HAP-1 (cell line): ENCODE measurements around the gene NPY4R2.
"Not testable (repeated sequence)": the region's sequence is repeated elsewhere in the genome, so short reads cannot be mapped to it uniquely, and the experiment has no call there.

ENCODE experiments used
- DNase-seq, 2 experiments: peaks; one replicate each; pipeline ENCODE4 v3.0.0-alpha.2; 2016 to 2020; ENCODE audit warnings: low spot score in 2 of 2
- H3K27me3 ChIP-seq: fragments of 250-450 bp; sonication (Bioruptor Pico); 2 replicates; pipeline ENCODE4 v1.5.1; 2020; ENCODE audit warnings: low read depth, mild to moderate bottlenecking, moderate library complexity
- H3K36me3 ChIP-seq: fragments of 250-450 bp; sonication (Bioruptor Pico); replicated peaks from 2 replicates; pipeline ENCODE4 v1.5.1; 2020; ENCODE audit warnings: mild to moderate bottlenecking
- H3K4me1 ChIP-seq: fragments of 250-450 bp; sonication (Bioruptor Pico); 2 replicates; pipeline ENCODE4 v1.5.1; 2020; ENCODE audit warnings: mild to moderate bottlenecking
- H3K4me3 ChIP-seq: fragments of 250-450 bp; sonication (Bioruptor Pico); 2 replicates; pipeline ENCODE4 v1.5.1; 2020; ENCODE audit warnings: mild to moderate bottlenecking, moderate library complexity
- H3K9me3 ChIP-seq: fragments of 250-450 bp; sonication (Bioruptor Pico); 2 replicates; pipeline ENCODE4 v1.5.1; 2020; ENCODE audit warnings: mild to moderate bottlenecking, moderate library complexity
- in situ Hi-C: fragments of 300-500 bp; cut with MboI; formaldehyde crosslinking; loops from 3 replicates; pipeline ENCODE4 v1.14.3; 2020; ENCODE audit warnings: low sequenced_read_pairs, inconsistent platforms, mixed read lengths

NPY4R2 gene

DNA sequence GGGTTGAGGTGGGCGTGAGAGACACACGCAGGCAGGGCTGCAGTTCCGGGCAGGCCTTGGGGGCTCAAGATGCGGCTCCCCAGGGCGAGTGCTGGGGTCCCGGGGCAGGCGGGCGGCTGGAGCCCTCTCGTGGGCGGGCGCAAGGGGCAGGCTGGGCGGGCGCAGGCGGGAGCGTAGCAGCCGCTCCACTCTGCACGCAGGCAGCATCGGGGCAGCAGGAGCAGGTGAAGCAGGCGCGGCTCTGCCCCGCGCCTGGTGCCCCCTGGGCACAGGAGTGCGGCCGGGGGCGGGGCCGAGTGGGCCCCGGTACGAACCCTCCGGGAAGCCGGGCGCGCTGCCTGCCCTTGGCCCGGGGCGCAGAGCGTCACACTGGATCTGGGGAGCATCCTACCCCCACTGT, at the start of gene NPY4R2:
Gene NPY4R2 (plus strand): TSS at position 188 of the 400 bp plus-strand sequence. CDS start 3,326 bp downstream, outside the sequence.
- in situ Hi-C loops, H3K4me1 ChIP-seq, H3K4me3 ChIP-seq, DNase-seq, H3K27me3 ChIP-seq, H3K9me3 ChIP-seq, H3K36me3 ChIP-seq: not testable (repeated sequence)

- H3K9me3 ChIP-seq, H3K36me3 ChIP-seq, in situ Hi-C loops, H3K4me1 ChIP-seq, DNase-seq, H3K4me3 ChIP-seq, H3K27me3 ChIP-seq: not testable (repeated sequence)
These were observed 47.6 kb upstream of the NPY4R2 start for GRCh38 chr10:47870887-47871286.

DNA sequence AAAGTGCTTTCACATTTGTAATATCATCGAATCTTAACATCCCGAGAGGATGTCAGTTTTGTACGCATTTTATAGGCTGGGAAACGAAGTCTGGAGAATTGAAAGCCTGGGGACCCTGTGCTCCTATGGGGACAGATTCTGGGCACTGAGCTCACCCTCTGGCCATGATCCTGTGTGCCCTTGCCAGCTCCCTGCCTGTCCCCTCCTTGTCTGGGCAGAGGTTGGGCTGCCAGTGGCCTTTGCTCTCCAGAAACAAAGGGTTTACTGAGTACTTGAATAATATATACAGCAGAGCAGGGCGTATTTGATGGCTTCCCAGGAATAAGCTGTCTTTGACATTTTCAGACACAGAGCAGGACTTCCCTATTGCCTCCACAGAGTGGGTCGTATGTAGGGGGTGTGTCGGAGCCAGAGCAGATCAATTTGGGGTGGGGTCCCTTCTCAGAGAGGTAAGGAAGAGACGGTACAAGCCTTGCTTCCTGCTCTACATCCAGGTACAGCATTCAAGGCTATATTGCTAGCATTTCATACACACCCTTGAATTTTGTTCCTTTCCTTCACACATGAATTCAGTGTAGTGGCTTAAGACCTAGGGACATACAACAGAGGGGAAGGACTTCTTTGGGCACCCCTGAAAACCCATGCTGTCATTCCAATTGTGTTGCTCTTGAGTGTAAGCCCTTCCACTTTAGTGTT, 46.8 kb upstream of the NPY4R2 start:
- H3K27me3 ChIP-seq, H3K4me3 ChIP-seq, H3K36me3 ChIP-seq, DNase-seq, H3K9me3 ChIP-seq, H3K4me1 ChIP-seq, in situ Hi-C loops: not testable (repeated sequence)

DNA sequence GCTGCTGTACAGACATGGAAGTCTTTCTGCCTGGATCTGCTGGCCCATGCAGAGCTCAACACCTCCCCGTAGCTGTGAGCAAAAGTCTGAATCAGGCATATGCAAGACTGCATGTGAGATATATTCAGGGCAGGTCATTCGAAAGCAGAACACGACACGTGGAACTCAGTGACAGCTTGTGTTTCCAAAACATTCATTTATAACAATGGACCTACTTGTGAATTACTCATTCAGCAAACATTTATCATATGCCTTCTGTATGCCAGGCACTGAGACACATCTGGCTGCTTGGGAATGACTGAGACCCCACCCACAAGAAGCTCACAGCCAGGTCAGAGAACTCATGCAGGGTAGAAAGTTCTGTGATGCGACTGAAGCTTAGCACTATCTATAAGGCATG, 46.2 kb upstream of the NPY4R2 start:
- DNase-seq, H3K4me1 ChIP-seq, H3K27me3 ChIP-seq, H3K9me3 ChIP-seq, in situ Hi-C loops, H3K4me3 ChIP-seq, H3K36me3 ChIP-seq: not testable (repeated sequence)

- H3K4me1 ChIP-seq, H3K4me3 ChIP-seq, in situ Hi-C loops, H3K36me3 ChIP-seq, DNase-seq, H3K9me3 ChIP-seq, H3K27me3 ChIP-seq: not testable (repeated sequence)
These were observed 34.2 kb upstream of the NPY4R2 start for GRCh38 chr10:47884239-47884638.

DNA sequence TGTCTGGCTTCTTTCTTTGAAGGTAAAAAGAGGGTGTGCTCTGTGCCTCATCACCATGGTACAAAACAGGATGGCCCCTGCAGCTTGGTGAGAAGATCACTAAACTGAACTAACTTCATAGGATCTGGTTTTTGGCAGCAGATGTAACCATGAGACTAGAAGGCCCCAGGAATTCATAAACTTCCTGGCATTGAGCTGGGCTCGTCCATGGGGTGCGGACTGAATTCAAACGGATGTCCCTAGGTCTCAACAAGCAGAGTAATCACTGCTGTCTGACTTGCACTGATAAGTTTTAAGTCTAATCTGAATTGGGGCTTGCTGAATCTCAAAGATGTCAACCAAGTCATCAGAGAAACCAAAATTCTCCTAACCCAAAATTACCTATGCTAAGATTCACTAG, 33.5 kb upstream of the NPY4R2 start:
- H3K9me3 ChIP-seq, H3K4me1 ChIP-seq, H3K36me3 ChIP-seq, H3K27me3 ChIP-seq, in situ Hi-C loops, H3K4me3 ChIP-seq, DNase-seq: not testable (repeated sequence)

GRCh38 chr10:47886356-47886755, 32.1 kb upstream of the NPY4R2 start:
- H3K4me3 ChIP-seq, H3K27me3 ChIP-seq, H3K36me3 ChIP-seq, H3K9me3 ChIP-seq, in situ Hi-C loops, H3K4me1 ChIP-seq, DNase-seq: not testable (repeated sequence)

- H3K4me3 ChIP-seq, H3K27me3 ChIP-seq, in situ Hi-C loops, H3K36me3 ChIP-seq, DNase-seq, H3K4me1 ChIP-seq, H3K9me3 ChIP-seq: not testable (repeated sequence)
These were observed 31.6 kb upstream of the NPY4R2 start for GRCh38 chr10:47886827-47887226.

GRCh38 chr10:47890737-47891136, 27.7 kb upstream of the NPY4R2 start:
- in situ Hi-C loops: not testable (repeated sequence)

GRCh38 chr10:47892494-47893261, 25.8 kb upstream of the NPY4R2 start:
- H3K9me3 ChIP-seq, H3K36me3 ChIP-seq, in situ Hi-C loops: not testable (repeated sequence)

More at GRCh38 chr10:47890737-47891136, 27.7 kb upstream of the NPY4R2 start:
- H3K4me3 ChIP-seq, DNase-seq, H3K36me3 ChIP-seq, H3K9me3 ChIP-seq, H3K27me3 ChIP-seq, H3K4me1 ChIP-seq: not testable (repeated sequence)

DNA sequence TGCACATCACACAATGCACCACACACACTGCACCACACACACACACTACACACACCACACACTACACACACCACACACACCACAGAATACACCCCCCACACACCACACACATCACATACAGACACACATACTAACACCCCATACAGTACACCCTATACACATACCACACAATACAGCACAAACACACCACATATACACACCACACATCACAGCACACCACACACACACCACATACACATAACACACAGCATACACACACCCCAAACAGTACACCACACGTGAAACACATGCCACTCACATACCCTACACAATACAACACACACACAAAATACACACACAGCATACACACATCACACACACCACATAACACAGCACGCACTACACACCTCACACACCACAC, 23.9 kb upstream of the NPY4R2 start:
- H3K27me3 ChIP-seq, H3K4me3 ChIP-seq, H3K4me1 ChIP-seq, H3K36me3 ChIP-seq, H3K9me3 ChIP-seq, in situ Hi-C loops, DNase-seq: not testable (repeated sequence)

More at GRCh38 chr10:47892494-47893261, 25.8 kb upstream of the NPY4R2 start:
- not testable (repeated sequence) for H3K4me1 ChIP-seq, H3K27me3 ChIP-seq, H3K4me3 ChIP-seq, DNase-seq

GRCh38 chr10:47897813-47898212, 20.6 kb upstream of the NPY4R2 start:
- H3K36me3 ChIP-seq, DNase-seq, H3K4me1 ChIP-seq, H3K9me3 ChIP-seq, in situ Hi-C loops, H3K4me3 ChIP-seq, H3K27me3 ChIP-seq: not testable (repeated sequence)

DNA sequence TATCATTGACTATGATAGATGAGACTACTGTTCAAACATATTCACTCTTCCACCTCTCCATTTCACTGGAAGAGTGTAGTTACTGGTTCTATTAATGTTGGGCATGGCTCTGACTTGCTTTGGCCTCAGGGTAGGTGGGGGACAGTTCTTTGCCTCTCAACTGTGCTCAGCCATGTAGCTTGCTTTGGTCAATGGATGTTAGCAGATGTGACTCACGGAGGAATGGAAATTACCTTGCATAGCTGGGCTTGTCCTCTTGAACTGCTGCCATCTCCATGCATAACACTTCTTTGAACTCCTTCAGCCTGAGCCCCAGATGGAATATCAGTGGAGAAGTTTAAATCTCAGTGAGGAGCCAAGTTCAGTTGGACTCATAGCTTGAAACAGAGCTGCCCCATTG, 9.1 kb upstream of the NPY4R2 start:
- in situ Hi-C loops, H3K9me3 ChIP-seq, H3K4me1 ChIP-seq, H3K27me3 ChIP-seq, H3K4me3 ChIP-seq, DNase-seq, H3K36me3 ChIP-seq: not testable (repeated sequence)

DNA sequence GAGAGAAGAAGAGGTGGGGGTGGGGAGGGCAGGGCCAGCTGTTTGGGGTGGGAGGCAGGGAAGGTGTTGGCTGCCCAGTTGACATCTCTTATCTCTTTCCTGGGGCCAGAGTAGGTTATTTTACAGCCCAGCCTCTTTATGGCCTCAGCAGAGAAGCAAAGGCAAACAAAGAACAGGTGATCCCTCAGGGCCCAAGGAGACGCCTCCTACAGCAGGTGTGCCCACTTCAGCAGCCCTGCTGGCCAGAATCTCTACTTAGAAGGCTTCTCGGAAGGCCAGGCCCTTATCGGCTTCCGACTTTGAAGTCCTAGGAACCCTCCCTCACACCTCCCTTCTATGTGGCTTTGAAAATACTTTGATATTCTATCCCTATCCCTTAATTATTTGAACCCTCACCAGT, 8.0 kb upstream of the NPY4R2 start:
- H3K36me3 ChIP-seq, H3K27me3 ChIP-seq, H3K4me3 ChIP-seq, H3K4me1 ChIP-seq, DNase-seq, in situ Hi-C loops, H3K9me3 ChIP-seq: not testable (repeated sequence)
